ENCODE results near the gene GALNT3.

GRCh38 chr2:165706960-165707487 lies 87.0 kb downstream of the GALNT3 start:
- TF ChIP-seq POLR2A (IDR thresholded peaks at IDR 0.05; ENCODE audit: low read depth, low read length) (no peak), POLR2AphosphoS5 (IDR thresholded peaks at IDR 0.05; ENCODE audit: low read depth, low read length) (no peak), TAF1 (IDR thresholded peaks at IDR 0.05; ENCODE audit: borderline replicate concordance, low read depth, low read length) (no peak)

All from GM12892 (cell line).